Effector CD8-positive, alpha-beta T cell (primary cell): Measurements from ENCODE around the gene CNP.
"Not testable (repeated sequence)": the region's sequence is repeated elsewhere in the genome, so short reads cannot be mapped to it uniquely, and the experiment has no call there.

ENCODE experiments used
- DNase-seq: peaks from one replicate; lab custom pipeline; 2025; lab: John Stamatoyannopoulos, UW

Gene CNP

DNA sequence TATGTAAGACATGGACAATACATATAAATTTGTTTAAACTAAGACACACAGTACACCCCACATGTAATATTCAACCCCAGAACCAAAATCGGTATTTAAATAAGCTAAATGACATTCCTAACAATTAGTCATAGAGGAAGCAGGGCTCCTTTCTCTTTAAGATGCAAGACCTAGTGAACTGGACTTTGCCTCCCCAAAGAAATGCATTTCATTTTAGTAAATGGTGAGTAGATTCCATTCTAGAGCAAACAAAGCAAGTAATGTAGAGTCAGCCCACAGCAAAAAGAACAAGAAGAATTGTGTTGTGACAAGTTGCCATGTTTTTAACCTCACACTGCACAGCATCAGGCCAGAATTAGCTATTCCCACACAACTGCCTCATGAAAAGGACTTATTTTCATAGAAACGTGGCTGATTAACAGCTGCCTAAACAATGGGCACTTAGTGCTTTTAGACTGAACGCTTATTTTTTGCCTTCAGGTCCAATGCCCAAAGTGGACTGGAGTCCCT is 36.3 kb downstream of the CNP start:
- no peak for DNase-seq

DNA sequence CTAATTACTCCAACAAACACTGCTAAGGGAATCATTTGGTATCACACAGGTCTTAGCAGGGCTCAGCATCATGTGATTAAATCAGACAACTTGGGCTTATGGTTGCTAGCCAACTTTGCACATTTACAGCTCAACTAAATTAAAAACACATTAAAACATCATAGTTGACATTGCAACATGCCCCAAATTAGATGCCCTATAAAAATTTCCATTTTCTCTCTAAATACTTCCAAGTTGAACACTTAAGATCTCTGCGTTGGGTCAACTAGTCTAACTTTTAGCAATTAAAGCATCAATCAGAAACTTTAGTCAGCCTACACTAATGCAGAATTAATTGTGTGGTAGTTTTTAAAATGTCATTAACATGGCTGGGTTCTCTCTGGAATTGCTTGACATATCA is 38.6 kb downstream of the CNP start:
- DNase-seq: no peak

DNA sequence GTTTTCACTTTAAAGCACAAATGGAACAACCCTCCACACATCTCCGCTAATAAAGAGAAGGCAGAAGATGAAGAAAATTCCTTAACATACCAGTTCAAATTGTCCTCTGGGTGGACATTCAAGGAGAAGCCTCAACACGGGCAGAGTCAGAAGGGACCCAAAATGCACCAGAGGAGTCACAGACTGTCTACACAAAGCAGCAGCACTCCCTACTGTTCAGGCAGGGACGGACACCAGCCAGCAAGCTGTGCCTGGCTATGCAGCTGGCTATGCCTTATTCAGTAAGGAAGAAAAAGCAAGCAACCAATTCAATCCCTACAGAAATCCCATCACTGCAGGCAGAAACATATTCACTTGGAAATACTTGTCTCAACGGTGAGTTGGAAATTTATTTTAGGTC is 42.6 kb downstream of the CNP start:
- no peak for DNase-seq

DNA sequence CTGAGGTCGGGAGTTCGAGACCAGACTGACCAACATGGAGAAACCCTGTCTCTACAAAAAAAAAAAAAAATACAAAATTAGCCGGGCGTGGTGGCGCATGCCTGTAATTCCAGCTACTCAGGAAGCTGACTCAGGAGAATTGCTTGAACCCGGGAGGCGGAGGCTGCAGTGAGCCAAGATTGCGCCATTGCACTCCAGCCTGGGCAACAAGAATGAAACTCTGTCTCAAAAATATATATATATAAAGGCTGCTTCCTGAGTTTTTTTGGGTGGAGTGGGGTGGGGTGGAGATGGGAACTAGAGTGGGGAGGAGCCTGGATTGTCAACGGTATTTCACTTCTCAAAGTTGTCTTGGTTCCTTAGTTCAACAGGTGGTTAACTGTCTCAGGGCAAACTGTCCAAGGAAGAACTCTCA is 43.7 kb downstream of the CNP start:
- not testable (repeated sequence) for DNase-seq

DNA sequence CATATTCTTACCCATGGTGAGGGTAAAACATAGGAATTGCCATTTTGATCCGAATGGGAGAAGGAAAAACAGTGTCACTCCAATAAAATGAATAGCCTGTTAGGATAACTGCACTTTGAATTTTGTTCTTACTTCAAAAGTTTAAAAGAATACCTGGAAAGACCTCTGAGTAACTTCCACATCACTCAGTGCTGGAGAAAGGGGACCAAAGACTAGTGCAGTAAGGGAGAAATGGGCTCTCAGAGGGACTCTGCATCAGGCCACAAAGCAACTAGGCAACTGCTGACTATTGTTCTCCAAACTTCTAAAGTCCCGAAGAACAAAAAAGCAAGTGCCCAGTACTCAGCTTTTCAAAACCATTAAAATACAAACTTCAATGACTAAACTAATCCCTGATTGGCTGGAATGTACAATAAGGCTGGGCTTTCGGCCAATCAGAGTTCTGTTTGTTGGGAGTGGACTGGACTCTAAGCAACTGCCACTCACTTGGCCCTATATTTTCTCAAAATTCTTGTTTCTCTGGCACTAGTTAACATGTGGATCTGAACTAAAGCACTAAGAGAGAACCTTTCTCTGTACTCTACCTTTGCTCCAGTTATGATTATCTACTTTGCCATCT is 44.4 kb downstream of the CNP start:
- DNase-seq: no peak

DNA sequence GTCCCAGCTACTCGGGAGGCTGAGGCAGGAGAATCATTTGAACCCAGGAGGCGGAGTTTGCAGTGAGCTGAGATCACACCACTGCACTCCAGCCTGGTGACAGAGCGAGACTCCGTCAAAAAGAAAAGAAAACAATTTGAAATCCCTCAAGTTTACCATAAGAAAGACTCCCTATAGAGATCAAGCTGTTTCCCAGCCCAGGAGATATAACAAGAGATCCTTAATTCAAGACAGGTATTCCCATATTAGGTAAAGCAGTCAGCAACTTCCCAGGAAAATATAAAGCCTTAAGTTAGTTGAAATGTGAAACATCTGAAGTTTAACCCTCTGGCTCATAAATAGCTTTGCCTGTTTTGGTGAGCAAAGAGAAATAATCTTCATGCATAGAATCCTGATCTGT is 45.8 kb downstream of the CNP start:
- not testable (repeated sequence) for DNase-seq

DNA sequence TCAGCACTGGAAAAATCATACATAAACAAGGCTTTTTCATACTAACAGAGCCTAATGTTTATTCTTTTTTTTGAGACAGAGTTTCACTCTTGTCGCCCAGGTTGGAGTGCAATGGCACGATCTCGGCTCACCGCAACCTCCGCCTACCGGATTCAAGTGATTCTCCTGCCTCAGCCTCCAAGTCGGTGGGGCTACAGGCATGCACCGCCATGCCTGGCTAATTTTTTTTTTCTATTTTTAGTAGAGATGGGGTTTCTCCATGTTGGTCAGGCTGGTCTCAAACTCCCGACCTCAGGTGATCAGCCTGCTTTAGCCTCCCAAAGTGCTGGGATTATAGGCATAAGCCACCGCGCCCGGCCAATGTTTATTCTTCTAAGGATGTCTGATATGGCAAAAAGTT is 47.1 kb downstream of the CNP start:
- DNase-seq: not testable (repeated sequence)

DNA sequence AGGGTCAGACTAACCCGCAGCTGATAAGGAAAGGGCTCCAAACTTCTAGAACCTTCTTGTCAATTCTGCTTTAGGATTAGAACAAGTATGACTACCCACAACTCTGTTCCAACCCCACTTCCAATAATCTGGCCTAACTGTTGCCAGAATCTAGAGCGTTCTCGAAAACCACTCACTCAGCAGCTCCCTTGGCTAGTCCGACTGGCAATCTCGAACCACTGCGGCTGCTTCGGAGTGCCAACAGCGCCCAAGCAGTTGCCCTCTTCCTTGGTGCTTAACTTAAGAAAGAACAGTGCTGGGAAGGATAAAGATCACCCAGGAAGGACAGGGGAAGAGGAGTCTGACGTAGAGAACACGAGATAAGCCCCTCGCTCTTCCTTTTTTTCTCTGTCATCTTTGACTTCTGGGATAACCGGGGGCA is 49.8 kb downstream of the CNP start:
- DNase-seq: no peak

DNA sequence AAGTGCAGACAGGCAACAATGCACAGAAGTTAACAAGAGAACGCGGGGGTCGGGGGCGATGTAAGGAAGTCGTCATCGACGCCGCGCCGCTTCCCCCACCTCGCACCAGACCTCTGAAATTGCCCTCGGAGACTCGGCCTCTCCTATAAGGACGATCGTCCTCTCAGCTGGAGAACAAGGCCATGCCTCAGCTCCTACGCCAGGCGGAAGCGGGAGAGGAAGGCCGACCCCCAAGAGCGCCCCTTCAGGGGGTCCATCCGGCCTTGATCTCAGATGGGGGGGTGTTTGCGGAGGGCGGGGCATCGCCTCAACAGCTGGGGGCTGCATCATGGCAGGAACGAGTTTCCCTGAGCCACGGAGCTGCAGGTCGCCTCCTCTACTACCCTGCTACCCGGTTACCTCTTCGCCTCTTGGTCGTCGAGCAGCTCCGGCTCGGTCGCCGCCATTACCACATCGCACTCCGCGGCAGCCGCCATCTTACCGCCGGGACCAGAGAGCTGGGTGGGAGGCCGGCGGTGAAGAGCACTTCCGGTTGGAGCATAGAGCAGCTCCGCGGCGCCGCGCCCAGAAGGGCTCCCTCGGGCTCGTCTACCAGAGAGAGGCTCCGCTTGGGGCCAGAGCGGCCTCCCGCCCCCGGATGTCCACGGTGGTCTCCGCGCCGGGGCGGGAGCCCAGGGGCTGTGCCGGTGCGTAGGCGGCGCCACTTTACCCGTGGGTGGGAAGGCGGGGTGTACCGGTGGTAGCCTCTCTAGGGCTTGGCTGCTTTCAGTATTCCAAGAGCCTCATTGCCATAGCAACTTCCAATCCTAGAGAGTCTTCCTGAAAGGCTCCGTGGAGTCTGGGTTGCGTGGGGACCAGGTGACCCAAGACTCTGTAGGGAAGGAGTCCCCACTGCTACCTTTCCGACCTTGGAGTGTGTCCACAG is 50.6 kb downstream of the CNP start, which contains the start of gene DNAJC7:
Gene DNAJC7 (minus strand): TSS at position 499 of the 925 bp plus-strand sequence. CDS start 23 bp downstream, at position 476.
- peak; percentile 69 for DNase-seq

DNA sequence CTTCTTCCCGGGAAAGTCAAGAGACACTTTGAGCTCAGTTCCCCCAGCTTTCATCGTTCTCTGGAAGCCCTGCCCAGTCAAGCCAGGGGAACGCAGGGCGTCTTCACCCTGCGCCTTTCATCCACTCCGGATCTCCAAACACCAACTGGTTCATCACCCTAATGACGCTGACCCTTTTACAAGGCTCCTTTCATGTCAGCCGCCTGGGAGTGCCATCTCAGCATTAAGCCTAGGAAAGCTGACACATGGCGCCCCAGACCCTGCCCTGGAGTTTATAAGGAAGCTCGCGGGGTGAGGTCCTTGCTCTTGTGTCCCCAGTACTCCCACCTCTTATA is 51.2 kb downstream of the CNP start:
- peak; percentile 20 for DNase-seq

DNA sequence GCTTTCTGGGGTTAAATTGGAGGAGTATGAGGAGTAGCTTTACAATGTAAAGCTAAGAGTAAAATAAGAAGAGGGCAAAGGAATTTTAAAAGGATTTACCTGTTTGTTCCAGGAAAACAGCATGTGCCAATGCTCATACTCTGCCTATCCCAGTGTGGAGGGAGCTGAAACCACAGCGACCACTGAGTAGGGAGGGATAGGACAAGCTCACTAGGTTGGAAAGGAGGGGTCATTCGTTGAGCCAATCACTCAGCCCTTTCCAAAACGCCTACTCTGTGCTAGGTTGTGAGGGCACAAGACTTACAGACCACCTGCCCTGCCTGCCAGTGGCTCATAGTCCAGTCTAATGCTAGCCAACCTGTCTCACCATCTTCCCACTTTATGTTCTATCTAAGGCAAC is 51.7 kb downstream of the CNP start:
- DNase-seq: no peak

DNA sequence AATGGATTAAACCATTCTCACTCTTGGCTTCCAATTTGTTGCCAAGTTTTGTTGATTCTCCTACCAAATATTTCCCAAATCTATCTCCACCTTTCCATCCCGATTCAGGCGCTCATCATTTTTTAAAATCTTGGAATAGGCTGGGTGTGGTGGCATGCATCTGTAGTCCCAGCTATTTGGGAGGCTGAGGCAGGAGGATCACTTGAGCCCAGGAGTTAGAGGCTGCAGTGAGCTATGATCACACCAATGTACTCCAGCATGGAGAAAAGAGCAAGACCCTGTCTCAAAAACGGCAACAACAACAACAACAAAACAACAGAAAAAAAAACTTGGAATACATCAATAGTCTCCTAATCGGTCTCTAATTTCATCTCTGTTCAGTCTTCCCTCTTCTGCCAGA is 52.4 kb downstream of the CNP start:
- no peak for DNase-seq

DNA sequence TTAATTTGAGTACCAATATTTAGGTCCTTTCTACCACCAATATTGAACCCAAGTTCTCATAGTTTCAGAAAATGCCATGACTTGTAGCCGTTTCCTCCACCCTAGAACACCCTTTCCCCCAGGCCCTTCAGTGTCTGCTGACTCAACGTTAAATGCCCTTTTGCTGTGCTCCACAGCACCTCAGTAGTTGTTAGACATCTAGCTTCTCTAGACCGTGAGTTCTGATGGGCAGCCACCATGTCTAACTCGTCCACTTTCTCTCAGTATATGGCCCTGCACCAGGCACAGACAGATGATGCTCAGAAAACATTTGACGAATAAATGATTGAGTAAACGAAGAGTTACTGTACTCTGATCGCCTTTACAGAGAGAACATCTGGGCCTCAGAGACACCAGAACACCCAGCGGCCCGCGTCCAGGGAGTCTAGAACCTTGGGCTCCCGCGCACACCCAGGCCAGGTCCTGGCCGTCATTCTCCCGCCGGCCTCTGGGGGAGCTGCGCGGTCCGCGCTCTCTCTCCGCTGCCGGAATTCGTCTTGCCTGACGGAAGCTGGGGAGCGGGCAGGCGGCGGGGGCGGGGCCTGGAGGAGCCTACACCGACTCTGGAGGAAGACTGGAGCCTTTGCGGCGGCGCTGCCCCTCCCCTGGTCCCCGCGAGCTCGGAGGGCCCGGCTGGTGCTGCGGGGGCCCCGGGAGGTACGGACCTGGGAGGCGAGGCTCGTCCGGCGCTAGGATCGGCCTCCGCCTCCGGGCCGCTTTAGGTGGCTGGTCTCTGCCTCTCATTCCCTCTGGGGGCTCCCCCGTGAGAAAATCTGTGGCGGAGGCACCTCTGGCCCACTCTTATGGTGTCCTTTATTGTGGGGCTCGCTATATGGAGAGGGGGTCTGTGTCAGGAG is 53.2 kb downstream of the CNP start, which contains the start of gene NKIRAS2:
Gene NKIRAS2 (plus strand): TSS at position 582 of the 896 bp plus-strand sequence. CDS start 1,488 bp downstream, outside the sequence.
- DNase-seq: peak; percentile 86

DNA sequence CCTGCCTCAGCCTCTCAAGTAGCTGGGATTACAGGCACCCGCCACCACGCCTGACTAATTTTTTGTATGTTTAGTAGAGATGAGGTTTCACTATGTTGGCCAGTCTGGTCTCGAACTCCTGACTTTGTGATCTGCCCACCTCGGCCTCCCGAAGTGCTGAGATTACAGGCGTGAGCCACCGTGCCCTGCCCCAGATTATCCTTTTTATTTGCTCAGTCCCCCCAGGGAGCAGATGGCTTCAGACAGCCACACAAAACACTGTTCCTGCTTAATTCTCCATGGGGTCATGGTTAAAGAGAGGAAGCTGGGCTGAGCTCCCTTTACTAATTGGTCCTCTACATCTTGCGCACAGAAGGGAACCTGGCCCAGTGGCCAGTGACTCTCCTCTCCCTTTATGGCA is 54.2 kb downstream of the CNP start:
- not testable (repeated sequence) for DNase-seq

DNA sequence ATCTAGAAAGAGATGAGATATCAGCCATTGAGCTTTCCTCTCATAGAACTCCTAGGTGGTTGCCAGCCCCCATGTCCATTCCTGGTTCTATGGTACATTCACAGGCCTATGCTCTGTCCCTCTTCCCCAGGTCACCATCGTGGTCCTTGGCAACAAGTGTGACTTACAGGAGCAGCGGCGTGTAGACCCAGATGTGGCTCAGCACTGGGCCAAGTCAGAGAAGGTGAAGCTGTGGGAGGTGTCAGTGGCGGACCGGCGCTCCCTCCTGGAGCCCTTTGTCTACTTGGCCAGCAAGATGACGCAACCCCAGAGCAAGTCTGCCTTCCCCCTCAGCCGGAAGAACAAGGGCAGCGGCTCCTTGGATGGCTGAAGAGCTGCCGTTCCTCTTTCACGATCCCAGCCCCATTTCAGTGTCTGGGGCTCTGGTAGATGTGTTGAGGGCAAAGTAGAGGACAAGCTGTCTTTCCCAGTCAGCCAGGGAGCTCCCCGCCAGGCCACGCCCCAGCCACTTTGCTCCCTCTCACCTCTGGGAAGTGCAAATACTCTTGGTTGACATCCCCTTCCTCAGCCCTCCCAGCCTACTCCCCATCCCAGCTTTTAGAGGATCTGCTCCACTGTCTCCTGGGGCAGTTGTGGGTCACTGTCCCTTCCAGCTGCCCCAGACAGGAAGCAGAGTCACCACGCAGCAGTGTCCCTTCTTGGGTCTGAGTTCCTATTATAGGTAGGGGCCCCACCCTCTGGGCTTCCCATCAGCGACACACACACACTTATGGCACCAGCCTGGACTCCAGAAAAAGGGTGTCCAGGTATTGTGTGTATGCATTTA is 57.1 kb downstream of the CNP start:
- no peak for DNase-seq

DNA sequence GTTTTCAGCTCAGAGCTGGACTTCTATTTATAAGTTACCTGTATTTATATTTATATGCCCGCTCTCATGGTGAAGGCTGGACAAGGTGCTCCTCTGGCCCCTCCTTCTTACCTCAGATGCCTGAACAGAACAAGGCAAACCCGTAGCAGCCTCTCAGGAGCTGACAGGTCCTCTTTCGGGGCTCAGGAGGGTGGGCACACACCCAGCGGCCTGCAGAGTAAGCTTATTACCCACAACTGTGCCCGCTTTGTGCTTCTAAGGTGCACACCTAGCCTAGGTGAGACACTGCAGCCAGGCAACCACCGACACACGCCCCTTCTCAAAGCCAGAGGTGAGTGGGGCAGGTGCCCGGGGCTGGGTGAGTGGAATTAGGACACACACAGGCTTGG is 58.6 kb downstream of the CNP start:
- DNase-seq: no peak

DNA sequence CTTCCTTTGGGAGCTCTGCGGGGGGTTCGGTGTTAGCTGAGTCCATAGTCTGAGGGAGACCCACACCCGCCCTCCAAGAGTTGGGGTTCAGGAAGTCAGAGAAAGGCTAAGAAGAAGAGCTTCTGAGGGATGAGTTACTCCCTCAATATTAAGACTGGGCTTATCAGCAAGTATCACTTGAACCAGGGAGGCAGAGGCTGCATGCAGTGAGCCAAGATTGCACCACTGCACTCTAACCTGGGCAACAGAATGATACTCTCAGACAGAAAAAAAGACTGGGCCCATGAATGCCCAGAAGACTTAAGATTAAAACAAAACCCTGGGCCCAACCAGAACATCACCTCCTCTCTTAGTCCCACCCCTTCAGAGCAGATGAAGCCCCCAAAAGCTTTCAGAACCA is 59.3 kb downstream of the CNP start:
- no peak for DNase-seq

DNA sequence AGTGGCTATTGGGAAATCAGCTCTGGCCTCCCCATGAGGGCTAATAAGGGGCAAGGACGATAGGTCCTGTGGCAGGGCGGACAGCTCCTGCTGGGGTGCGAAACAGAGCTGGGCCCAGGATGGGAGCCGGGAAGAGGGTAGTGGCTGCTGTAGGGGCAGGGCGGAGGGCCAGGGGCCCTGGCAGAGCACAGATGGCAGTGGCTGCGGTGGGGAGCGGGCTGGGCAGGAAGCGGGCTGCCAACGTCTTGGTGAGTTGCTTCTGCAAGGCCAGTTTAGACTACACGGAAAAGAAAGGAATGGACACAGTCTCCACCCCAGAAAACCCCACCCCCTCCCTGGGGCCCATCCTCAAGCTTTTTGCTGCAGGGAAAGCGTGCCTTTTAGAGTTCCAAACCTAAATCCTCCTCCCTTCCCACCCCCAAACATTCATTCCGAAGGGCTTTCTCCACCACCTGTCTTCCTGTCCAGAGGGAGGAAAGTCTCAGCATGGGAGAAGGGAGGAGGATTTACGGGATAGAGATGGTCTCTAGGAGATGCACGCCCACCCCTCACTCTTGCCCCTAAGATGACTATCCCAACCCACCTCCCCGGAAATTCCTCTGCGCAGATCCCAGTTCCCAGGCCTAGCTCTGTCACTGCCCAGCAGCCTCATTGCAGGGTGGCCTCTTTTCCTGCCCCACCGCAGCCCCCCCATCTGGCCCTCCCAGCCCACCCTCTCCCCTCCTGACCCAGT is 60.4 kb downstream of the CNP start:
- DNase-seq: no peak
